SK-N-MC (cell line): ENCODE measurements around the gene SMIM23.

Experiments used
- DNase-seq: peaks from one replicate; pipeline ENCODE4 v3.0.0-alpha.2; 2011; ENCODE audit warnings: low read depth, low spot score
- H3K27ac ChIP-seq: fragments of 200-600 bp; sonication (generic); 2 replicates; pipeline ENCODE4 v1.5.1; 2016; ENCODE audit warnings: mixed run types
- H3K36me3 ChIP-seq: fragments of 200-600 bp; sonication (generic); 2 replicates; pipeline ENCODE4 v1.6.1; 2017; ENCODE audit warnings: antibody characterized with exemption, low read length, mixed read lengths; ENCODE audit not compliant: insufficient read depth
- H3K4me3 ChIP-seq: fragments of 200-600 bp; sonication (generic); 2 replicates; pipeline ENCODE4 v1.5.1; 2016
- H3K9ac ChIP-seq: fragments of 200-600 bp; sonication (generic); 2 replicates; pipeline ENCODE4 v1.8.0; 2017; ENCODE audit warnings: mixed run types, mixed read lengths; ENCODE audit not compliant: insufficient read length
- H3K9me3 ChIP-seq: fragments of 200-600 bp; sonication (generic); 2 replicates; pipeline ENCODE4 v1.6.1; 2017; ENCODE audit warnings: low read depth, mild to moderate bottlenecking, antibody characterized with exemption, low read length, moderate library complexity, mixed read lengths
- EZH2 ChIP-seq: fragments of 200-600 bp; sonication (generic); IDR thresholded peaks from one replicate; pipeline ENCODE4 v1.6.1; 2017; ENCODE audit warnings: antibody characterized with exemption
- FOXP2 ChIP-seq: optimal IDR thresholded peaks from 2 replicates; pipeline ENCODE3; 2011; ENCODE audit warnings: mild to moderate bottlenecking, moderate library complexity; ENCODE audit not compliant: insufficient read depth; ENCODE audit errors: extremely low read length, control extremely low read depth
- POLR2AphosphoS5 ChIP-seq: IDR thresholded peaks from 2 replicates; pipeline ENCODE4 v1.6.1; 2012; ENCODE audit warnings: mild to moderate bottlenecking, low read depth, low read length, borderline replicate concordance

SMIM23 gene

DNA sequence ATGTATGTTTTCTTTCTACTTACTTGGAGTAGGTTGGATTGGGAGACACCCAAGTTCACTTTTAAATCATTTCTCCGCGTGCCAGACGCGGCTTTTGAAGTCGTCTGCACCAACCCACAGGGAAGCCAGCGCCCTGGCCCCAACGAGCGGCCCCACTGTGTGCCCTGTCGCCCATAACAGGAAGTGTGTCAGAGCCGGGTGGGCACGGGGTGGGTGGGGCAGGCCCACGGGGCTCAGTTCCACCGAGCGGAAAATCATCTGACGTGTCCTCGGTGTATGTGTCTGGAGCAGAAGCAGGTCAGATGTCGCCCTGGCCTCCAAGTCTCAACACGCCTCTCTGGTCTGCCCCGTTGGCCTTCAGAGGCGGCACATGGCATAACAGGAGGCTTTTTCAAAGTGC lies 22.7 kb upstream of the SMIM23 start:
- DNase-seq, result no peak
- TF ChIP-seq EZH2, result no peak
- TF ChIP-seq POLR2AphosphoS5, result no peak
- no peak for TF ChIP-seq FOXP2
- no peak overlapping the region for H3K9ac ChIP-seq
- no peak overlapping the region for H3K27ac ChIP-seq
- no peaks in the 10 kb centered on the region for H3K36me3 ChIP-seq
- peaks cover 5% of the 10 kb centered on the region; the same call in 1 of the 2 replicates for H3K9me3 ChIP-seq
- no peak overlapping the region for H3K4me3 ChIP-seq

DNA sequence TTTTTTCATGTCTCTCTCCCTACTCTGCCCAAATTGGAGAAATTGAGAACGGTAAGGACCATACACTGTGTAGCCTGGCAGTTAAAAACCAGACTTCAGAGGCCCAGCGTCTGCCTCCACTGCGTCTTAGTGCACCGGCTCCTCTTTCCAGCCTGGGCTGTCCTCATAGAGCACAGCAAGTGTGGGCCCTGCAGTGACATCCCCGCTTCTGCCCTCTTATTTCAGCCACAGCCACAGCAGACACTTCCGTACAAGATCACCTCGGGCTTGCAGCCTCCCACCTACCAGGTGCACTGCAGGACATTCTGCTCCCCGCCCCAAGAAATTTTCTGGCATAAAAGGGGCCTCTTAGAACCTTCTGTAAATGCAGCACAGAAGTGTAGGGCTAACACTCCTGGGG lies 21.4 kb upstream of the SMIM23 start:
- Histone ChIP-seq H3K9ac (no peak overlapping the region), H3K27ac (no peak overlapping the region), H3K36me3 (no peaks in the 10 kb centered on the region), H3K4me3 (no peak overlapping the region), H3K9me3 (peaks cover 5% of the 10 kb centered on the region; the same call in 1 of the 2 replicates)
- DNase-seq, result no peak
- TF ChIP-seq FOXP2, result no peak
- TF ChIP-seq POLR2AphosphoS5, result no peak
- TF ChIP-seq EZH2, result no peak

DNA sequence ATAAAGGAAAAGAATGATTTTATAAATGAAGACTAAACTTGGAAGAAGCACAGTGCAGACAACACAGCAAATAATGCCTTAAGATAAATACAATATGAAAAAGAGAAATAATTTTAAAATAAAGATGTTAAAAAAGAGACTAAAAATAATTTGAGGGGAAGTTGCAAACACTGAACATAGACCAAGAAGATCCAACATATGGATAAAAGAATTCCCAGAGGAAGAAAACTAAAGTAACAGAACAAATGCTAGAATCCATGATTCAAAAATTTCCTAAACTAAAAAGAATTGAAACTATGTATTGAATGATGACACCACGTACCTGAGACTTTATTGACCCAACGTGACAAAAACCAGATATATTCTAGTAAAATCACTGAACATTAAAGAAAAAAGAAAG lies 18.7 kb upstream of the SMIM23 start:
- H3K9ac ChIP-seq, result no peak overlapping the region
- TF ChIP-seq POLR2AphosphoS5 (no peak), FOXP2 (no peak), EZH2 (no peak)
- peaks cover 5% of the 10 kb centered on the region; the same call in 1 of the 2 replicates for H3K9me3 ChIP-seq
- H3K27ac ChIP-seq, result no peak overlapping the region
- DNase-seq, result no peak
- H3K36me3 ChIP-seq, result no peaks in the 10 kb centered on the region
- H3K4me3 ChIP-seq, result no peak overlapping the region

DNA sequence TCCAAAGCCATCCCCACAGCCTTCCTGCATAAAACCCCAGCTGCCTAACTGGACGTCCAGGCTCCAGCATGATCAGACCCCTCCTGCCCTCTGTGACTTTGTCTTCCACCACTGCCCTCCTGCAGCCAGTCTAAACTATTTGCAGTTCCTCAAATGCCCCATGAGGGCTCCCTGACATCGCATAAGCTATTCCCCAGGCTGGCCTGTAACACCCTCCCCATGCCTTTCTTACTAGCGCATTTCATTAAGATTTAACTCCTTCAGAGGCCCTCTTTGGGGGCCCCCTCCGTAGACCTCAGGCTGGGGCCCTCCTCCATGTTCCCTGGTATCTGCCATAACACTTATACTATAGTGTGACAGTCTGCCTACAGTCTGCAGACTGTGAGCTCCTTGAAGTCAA lies 15.5 kb upstream of the SMIM23 start:
- no peak for DNase-seq
- H3K9ac ChIP-seq, result no peak overlapping the region
- H3K9me3 ChIP-seq, result peaks cover 5% of the 10 kb centered on the region; the same call in 1 of the 2 replicates
- no peaks in the 10 kb centered on the region for H3K36me3 ChIP-seq
- no peak overlapping the region for H3K4me3 ChIP-seq
- TF ChIP-seq EZH2, result no peak
- no peak for TF ChIP-seq FOXP2
- TF ChIP-seq POLR2AphosphoS5, result no peak
- H3K27ac ChIP-seq, result no peak overlapping the region

DNA sequence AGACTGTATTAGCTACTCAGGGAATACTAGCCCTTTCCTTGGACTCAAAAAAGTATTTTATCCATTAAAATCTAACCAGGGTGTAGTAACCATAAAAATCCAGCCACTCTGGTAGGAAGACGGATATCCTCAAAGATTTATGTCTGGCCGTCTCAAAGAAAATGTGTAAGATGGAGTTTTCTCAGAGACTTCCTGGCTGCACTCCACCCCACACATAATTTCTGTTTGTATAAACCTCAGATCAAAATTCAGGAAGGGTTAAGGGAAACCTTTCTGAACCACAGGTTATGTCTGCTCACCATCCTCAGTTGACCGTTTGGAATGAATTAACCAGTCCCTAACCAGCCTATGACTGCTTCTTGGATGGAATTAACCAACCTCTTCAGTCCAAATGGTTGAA lies 13.8 kb upstream of the SMIM23 start:
- no peak overlapping the region for H3K27ac ChIP-seq
- no peak overlapping the region for H3K9ac ChIP-seq
- no peak for DNase-seq
- no peak for TF ChIP-seq POLR2AphosphoS5
- TF ChIP-seq EZH2, result no peak
- no peak overlapping the region for H3K4me3 ChIP-seq
- H3K36me3 ChIP-seq, result no peaks in the 10 kb centered on the region
- peaks cover 5% of the 10 kb centered on the region; the same call in 1 of the 2 replicates for H3K9me3 ChIP-seq

DNA sequence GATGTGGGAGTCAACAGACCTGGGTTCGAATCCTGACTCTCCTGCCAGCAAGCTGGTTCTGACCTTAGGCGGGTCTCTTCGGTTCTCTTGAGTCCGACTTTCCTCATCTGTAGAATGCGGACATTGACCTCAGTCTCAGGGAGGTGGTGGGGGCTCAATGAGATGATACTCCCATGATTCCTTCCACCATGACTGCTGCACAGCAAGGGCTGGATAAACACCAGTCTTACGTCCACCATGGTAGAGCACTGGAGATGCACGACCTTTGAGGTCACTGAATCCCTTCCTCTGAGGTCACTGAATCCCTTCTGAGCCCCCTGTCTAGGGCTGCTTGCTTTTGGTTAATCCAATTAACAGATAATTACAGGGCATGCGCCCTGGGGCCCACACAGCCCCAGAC lies 12.5 kb upstream of the SMIM23 start:
- Histone ChIP-seq H3K36me3 (no peaks in the 10 kb centered on the region), H3K9ac (no peak overlapping the region), H3K27ac (no peak overlapping the region), H3K4me3 (no peak overlapping the region), H3K9me3 (no peaks in the 10 kb centered on the region)
- DNase-seq, result no peak
- TF ChIP-seq POLR2AphosphoS5 (no peak), EZH2 (no peak), FOXP2 (no peak)

GRCh38 chr5:171774418-171774817 lies 11.2 kb upstream of the SMIM23 start:
- H3K9ac ChIP-seq, result no peak overlapping the region
- H3K27ac ChIP-seq, result no peak overlapping the region
- TF ChIP-seq EZH2 (no peak), POLR2AphosphoS5 (no peak), FOXP2 (no peak)
- no peaks in the 10 kb centered on the region for H3K9me3 ChIP-seq
- no peak overlapping the region for H3K4me3 ChIP-seq
- no peak for DNase-seq
- H3K36me3 ChIP-seq, result no peaks in the 10 kb centered on the region

DNA sequence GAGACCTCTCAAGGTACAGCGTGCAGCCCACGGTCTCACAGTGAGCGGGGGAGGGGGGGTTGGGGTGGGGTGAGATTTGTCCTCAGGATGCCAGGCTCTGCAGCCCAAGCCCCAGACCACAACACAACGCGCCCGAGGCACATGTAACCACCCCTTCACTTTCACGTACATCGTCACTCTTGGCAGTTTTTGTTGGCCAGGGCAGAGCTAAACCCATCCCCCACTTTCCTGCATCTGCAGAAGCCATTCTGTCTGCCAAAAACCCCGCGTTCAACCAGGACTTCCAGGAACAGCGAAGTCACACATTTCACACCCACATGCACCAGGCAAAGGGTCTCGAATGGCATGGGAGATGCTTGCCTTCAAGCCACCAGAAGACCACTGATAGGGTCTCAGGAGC lies 9.4 kb upstream of the SMIM23 start:
- no peaks in the 10 kb centered on the region for H3K9me3 ChIP-seq
- DNase-seq, result no peak
- no peak overlapping the region for H3K4me3 ChIP-seq
- TF ChIP-seq POLR2AphosphoS5 (no peak), FOXP2 (no peak), EZH2 (no peak)
- H3K36me3 ChIP-seq, result no peaks in the 10 kb centered on the region
- H3K9ac ChIP-seq, result no peak overlapping the region
- no peak overlapping the region for H3K27ac ChIP-seq
